Measurements from ENCODE around the gene RSAD1. TPM values are rescaled to one million over a fixed set of nuclear protein-coding genes. Genes with fewer than 3 reads are reported as not detected.

RSAD1 gene
- total RNA-seq, 1 experiment from 2014 or later, result 30.4 TPM

DNA sequence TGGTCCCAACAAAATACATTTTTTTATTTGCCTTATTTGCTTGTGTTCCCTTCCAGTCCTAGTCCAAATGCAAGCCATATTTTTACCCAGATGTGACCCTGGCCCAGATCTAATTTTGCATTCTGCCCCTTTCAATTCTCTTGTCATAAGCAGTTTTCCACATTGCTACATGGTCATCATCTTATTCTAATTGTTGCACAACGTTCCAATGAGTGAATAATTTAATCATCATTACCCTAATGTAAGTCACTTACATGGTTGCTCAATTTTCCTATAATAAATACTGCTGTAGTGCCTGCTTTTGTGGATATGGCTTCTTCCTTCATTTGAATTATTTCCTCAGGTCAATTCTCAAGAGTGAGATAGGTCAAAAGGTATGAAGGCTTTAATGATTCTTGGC, 12.8 kb downstream of the RSAD1 start:
- DNase-seq (ENCODE audit: low read depth), result no peak

DNA sequence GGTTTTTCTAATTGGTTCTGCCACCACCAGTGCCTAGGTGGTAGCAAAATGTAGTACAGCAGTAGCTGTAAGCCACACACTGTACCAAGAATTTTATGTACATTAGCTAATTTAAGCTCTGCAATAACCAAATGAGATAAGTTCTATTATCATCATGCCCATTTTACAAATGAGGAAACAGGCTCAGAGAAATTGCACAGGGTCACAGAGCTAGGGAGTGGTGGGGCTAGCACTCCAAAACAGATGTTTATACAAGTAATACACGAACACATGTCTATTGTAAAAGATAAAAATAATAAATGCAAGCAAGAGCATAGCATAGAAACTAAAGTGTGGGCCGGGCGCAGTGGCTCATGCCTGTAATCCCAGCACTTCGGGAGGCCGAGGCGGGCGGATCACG, 13.6 kb downstream of the RSAD1 start:
- no peak for DNase-seq (ENCODE audit: low read depth)

DNA sequence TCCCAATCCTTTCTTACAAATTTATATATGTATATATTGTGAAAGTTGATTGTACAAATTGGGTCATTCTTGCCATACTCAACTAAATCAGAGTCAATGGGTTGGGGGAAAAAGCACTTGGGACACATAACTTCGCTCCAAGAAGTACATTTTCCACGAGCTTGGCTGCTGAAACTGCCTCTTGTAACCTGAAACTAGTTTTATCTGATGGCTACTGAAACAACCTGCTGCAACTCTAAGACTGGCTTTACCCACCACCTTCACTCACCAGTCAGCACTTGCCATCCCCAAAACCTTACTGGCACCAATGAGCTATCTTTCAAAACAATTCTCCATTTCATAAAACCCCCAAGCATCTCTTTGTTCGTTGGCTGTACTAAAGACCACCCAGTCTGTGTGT, 15.1 kb downstream of the RSAD1 start:
- DNase-seq (ENCODE audit: low read depth), result no peak

DNA sequence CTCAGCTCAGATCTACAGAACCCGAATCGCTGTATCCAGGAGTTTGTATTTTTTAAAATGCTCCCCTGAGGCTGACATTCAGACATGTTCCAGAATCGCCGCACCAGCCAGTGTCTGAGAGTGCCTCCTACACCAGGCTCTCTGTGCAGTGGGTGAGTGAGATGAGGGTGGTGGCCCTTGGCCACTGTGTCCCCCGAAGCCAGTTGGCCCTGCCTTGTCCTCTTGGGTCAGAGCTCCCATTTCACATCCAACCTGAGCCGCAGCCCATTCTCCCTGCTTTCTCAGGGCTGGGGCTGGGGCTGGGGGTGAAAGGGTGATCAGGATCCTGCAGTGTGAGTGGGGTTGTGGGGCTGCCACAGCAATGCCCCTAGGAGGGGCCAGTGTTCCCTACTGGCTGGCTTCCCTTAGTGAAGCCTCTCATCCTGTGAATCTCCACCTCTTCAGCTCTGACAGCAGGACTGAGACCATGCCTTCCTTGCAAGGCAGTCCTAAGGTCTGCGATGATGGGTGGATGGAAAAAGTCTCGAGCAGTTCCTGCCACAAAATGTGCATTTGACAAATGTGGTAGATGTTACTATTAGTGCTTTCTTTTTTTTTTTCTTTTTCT, 16.7 kb downstream of the RSAD1 start:
- DNase-seq (ENCODE audit: low read depth), result no peak

DNA sequence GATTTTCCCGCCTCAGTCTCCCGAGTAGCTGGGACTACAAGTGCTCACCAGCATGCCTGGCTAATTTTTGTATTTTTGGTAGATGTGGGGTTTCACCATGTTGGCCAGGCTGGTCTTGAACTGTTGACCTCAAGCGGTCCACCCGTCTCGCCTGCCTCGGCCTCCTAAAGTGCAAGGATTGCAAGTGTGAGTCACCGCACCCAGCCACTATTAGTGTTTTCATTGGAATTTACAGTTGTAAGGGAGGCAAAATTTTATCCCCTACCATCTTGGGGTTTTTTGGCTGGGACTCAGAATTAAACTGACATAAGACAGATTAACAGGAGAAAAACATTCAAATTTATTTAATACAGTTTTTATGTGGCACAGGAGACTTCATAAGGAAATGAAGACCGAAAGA, 17.3 kb downstream of the RSAD1 start:
- peak; percentile 46 for DNase-seq (ENCODE audit: low read depth)

DNA sequence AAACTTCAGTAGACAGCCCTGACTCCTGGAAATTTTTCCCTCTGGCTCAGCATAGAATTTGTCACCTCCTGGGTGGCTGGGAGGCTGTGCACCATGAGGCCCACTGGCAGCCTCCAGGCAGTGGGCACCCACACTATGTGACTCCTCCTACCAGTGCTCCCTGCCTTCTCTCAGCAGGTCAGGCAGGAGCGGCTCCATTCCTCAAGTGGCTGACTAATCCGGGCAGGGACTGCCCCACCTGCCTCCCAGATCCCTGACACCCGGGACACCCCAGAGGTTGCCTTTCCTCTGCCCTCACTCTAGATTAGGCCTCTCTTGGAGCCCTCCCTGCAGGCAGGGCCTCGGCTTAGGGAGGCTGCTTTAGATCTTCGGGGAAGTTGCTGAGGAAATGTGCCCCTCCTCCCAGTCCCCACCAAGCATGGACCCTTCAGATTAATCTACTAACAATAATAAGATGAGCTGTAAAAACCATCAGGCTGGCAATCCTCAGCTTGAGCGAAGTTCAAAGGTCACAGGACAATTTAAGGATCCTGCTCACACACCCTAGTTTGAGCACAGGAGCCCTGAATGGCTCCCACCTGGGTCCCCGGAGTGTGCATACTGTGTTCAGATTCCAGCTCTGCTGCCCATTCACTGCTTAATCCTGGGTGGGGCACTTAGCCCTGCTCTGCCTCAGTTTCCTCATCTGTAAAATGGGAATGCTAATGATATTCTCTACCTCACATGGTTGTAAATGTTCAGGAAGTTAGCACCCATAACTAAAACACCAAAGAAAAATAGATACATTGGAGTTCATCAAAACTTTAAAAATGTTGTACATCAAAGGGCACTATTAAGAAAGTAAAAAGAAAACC, 19.6 kb downstream of the RSAD1 start:
- no peak for DNase-seq (ENCODE audit: low read depth)

DNA sequence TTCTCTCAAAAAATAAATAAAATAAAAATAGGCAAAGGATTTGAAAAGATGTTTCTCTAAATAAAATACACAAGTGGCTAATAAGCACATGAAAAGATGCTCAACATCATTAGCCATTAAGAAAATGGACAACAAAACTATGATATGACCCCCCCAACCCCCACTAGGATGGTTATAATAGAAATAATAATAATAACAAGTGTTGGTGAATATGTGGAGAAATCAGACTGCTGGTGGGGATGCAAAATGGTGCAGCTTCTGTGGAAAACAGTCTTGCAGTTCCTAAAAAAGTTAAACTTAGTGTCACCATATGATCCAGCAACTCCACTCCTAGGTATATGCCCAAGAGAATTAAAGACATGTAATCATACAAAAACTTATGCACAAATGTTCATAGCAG, 20.6 kb downstream of the RSAD1 start:
- DNase-seq (ENCODE audit: low read depth), result no peak

DNA sequence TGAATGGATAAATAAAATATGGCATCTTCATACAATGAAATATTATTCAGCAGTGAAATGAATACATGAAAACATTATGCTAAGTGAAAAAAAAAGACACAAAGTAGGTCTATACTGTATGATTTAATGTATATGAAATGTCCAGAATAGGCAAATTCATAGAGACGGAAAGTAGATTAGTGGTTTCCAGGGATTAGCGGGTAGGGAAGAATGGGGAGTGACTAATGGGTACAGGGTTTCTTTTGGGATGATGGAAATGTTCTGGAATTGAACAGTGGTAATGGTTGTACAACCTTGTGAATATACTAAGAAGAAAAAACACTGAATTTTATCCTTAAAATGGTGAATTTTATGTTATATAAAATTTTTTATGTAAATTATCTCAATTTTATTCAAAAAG, 21.1 kb downstream of the RSAD1 start:
- no peak for DNase-seq (ENCODE audit: low read depth)

DNA sequence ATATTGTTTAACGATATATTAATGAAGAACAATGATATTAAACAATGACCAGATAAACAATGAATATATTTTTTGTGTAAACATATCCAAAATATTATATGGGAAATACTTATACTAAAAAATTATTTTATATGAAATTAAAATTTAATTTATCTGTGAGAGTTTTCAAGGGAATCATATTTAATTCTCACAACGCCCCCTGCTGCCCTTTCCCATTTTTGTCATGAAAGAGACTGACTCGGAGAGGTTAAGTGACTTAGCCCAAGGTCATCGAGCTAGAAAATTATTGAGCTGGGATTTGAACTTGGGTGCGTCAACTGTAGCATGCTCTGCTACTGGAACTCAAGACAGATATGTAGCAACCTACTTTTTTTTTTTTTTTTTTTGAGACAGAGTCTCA, 22.4 kb downstream of the RSAD1 start:
- DNase-seq (ENCODE audit: low read depth), result no peak

DNA sequence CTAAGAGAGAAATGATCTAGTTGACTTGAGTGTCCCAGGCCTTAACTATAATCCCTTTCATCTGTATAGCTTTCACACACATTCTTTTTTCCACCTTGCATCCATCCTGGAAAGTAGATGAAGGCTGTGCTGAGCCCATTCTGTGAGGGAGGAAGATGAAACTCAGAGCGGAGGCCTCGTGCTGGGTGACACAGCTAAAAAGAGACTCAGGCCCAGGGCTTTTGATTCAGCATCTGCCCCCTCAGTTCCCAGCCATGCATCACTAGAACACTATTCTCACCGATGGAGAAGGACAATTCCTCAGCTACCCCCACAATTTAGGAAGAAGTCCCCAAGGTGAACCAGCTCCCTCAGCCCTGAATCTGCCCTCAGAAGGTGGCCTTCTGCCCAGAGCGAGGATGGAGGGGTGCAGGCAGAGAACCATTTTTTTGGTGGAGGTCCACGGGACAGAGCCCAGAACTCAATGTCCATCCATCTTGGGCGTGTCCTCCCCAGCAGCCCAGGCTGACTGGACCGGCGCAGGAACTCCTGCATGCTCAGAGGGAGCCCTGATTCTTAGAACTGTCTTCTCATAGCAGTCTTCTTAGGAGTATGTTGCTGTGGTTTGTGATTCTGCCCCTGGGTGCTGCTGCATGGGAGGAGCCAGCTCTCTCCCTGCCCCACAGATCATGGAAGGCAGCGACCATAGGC, 23.8 kb downstream of the RSAD1 start:
- DNase-seq (ENCODE audit: low read depth), result no peak

DNA sequence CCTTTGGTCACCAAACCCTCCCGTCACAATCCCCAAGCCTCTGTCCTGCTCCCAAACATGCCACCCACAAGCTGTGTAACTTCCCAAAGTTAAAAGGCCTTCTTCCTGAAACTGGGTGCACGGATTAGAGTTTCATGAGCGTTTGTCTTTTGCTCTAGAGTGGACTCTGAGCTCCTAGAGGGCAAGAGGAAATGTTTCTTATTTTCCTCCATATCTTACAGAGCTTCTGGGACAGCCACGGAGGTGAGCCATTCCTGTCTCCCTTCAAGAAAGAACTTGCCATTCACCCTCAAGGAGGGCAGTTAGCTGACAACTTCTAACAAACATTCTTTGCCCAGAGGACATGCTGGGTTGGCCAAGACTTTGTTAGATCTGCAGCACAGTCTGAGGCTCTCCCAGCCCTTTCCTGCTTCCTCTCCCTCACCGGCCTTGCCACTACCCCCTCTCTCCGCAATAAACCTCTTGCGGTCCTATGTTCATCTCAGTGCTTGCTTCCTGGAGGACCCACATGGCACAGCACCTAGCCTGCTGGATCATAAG, 27.0 kb downstream of the RSAD1 start:
- no peak for DNase-seq (ENCODE audit: low read depth)

DNA sequence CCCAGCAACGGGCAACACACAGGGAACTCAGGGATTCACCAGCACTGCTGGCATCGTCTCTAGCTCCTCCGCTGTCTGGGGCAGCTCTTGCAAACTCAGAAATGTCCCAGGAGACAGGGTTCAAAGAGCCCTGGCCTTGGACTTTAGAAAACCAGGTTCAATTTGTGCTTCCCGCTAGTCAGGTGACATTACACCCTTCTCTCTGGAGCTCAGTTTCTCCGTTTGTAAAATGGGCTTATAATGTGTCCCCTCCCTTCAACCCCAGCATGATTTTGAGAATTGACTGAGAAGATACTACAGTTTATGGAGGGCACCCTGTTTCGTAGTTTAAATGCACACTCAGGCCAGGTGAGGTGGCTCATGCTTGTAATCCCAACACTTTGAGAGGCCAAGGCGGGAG, 27.6 kb downstream of the RSAD1 start:
- DNase-seq (ENCODE audit: low read depth), result no peak

DNA sequence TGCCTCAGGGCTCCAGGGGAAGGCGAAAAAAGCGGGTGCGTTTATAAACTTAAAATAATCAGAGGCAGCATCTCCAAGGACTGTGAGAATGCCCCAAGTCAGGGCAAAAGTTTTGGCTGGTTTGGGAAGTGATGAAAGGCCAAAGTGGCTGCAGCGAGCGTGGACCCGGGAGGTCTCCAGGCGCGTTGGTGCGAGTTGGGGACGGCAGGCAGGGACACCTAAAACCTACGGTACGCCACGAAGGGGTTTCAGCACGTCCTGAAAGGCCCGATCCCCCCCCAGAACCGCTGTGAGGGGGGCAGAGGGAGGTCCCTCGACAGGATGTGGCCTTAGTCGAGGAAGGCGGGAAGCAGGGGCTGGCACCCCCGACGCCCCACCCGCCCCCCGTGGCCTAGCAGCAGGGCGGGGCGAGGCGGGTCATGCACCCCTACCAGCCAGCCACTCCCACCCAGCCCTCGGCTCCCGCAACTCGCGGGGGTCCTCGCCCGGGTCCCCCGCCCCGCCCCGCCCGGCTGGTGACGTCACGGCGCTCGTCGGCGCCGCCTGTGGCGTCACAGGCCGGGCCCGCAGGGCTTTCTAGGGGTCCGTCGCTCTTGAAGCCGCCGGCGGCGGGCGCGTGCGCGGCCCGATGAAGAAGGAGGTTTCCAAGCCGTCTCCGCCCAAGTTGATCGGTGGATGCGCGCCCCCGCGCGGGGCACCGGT, 29.4 kb downstream of the RSAD1 start, which contains the start of gene MYCBPAP:
Gene MYCBPAP, plus strand, starts transcription at position 569 of the 702 bp plus-strand sequence. CDS start 236 bp downstream, outside the sequence.
- no peak for DNase-seq (ENCODE audit: low read depth)

DNA sequence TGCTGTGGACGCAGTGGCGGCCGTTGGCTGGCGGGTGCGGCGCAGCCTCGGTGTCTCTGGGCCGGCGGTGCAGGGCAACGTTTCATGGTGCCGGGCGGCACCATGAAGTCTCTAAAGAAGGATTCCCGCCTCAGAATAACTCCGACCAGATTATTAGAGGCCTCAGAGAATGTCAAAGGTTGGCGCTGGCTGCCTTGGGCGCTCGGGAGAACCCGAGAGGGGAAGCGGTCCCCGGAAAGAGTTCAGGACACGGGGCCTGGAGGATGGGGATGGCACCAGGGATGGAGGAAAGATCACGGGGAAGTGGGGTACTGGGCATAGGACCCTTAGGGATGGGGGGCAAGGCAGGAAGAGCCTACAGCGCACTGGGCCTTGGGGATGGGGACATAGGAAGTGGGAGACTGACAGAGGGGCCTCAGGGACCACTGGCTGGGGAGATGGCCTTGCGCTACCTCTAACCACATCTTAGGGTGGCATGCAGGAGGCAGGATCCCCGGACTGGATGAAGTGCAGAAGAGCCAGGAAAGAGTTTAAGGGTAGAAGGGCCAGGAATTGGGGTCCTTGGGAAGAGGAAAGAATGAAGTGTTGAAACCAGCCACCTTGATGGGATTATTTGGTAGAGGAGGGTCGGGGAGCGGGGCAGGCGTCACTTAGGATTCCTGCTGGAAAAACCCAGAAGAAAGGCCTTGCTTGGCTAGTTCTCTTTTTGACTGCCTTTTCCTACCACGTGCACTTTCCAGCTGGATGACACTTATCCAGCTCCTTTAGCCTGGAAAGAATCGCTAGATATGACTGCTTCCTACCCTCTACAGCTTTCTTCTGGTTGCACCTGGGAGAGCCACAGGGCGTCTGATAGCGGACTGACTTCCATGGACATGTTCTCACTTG, 30.2 kb downstream of the RSAD1 start:
- no peak for DNase-seq (ENCODE audit: low read depth)

DNA sequence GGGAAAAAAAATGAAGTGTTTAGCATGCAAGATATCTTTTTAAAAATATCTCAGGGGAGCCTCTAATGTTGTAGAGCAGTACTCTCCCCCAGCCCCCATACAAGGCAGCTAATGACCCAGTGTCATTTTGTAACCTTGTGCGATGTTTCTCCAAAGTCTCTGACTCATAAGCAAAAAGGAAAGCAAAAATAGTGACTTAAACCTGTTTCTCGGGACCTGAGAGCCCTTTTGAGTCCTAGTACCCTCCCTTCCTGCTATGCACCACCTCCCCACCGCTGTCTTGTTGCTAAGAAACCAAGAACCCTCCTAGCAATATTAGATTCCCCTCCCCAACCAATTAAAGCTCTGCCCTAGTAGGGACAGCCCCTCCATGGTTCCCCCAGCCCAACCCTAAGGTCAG, 32.4 kb downstream of the RSAD1 start:
- DNase-seq (ENCODE audit: low read depth), result no peak

DNA sequence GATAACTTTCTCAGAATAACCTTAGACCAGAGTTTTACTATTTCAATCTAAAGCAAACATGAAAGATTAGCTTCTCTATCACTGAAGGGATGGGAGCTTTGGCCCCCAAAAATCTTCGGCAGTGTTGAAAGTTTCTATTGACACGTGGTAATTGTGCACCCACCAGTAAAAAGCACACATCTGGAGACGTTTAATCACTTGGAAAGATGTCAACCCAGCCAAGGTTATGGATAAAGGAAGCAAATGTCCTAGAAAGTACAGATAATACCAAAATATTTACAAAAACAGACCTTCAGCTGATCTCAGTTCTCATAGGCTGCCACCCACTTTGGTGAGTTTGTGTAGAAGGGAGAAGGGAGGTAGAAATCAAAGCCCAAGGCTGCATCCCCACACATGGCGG, 34.8 kb downstream of the RSAD1 start:
- DNase-seq (ENCODE audit: low read depth), result no peak

DNA sequence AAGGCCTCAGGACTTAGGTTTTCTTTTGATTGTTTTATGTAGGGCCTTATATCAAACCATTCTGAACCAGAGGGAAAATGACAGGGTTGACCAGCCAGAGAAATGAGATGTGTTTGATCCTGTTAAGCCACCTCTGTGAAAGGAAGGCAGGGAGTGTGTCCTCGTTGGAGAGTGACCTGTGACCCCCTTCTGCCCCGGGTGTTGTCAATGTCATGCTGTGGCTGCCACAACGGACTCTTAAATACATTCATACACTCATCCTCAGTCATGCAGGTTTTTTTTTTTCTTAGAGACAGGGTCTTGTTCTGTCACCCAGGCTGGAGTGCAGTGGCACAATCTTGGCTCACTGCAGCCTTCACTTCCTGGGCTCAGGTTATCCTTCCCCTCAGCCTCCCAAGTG, 35.7 kb downstream of the RSAD1 start:
- DNase-seq (ENCODE audit: low read depth), result no peak

DNA sequence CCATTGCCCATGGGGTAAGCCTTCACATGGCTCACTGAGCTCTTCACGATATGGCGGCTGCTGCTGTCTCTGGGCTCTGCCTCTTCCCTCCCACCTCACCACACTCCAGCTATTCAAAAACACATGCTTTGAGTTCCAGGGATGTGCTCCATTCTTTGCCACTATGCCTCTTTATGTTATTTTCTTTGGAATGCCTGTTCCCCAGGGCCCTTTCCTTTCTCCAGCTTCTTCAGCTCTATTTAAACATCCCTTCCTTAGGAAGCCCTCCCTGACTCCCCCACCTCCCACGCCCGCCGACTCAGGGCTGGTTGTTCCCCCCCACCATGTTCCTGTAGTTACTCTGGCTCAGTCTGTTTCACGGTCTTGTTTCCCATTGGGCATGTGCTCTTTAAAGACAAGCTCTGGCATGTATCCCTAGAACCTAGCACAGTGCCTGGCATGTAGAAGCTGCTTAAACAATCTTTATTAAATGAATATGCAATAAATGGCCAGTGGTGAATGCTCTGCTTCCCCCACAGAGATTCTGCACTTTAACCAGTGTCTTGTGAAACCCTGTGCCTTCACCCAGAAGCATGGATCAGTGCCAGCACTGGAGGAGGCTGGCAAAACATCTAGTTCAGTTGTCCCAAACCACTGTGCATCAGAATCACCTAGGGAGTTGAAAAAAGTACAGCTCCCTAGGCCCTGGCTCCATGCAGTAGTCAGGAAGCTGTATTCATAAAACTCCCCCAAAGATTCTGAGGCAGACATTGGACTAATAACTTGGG, 36.5 kb downstream of the RSAD1 start:
- no peak for DNase-seq (ENCODE audit: low read depth)

DNA sequence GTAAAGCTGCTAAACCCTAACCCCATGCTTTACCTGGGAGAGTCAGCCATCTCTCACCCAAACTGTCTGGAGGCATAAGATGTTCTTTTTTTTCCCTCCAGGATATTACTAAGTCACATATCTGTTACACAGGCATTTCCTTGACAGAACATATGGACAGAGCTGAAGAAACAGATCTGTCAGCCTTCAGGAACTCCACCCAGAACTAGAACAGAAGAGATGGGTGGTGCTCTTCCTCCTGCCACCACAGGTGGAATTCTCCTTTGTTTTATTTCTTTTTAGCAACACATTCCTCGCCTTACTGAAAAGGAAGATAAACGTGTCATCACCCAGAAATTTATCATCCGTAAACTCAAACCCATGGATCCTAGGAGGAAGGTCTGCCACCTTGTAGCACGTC, 38.4 kb downstream of the RSAD1 start:
- peak; percentile 23 for DNase-seq (ENCODE audit: low read depth)

All from HT1080 (cell line).